GM12878 (cell line): ENCODE results near the gene SRSF1. TPM values are rescaled to one million over a fixed set of nuclear protein-coding genes. Genes with fewer than 3 reads are reported as not detected.

Source experiments
- ATAC-seq: fragments of 200-7000 bp; cut with Tn5 transposase; 3 replicates; pipeline ENCODE4 v1.9.1; 2020; ENCODE audit warnings: mild to moderate bottlenecking, moderate library complexity
- BruUV-seq: library from RNA; stranded (reverse); fragments of 400-500 nt; replicated peaks from 2 replicates; lab custom pipeline; 2021; lab: Mats Ljungman, UMichigan
- CTCF ChIA-PET: fragments of 300-600 bp; sonication (Branson Sonifier 250); formaldehyde crosslinking; extraction: SDS; loops from one replicate; lab custom pipeline; 2021; ENCODE audit warnings: inconsistent platforms; lab: Yijun Ruan, JAX
- POLR2A ChIA-PET: fragments of 350-600 bp; formaldehyde crosslinking; extraction: SDS; loops from one replicate; lab custom pipeline; 2021; ENCODE audit warnings: inconsistent platforms; lab: Charles Lee
- RAD21 ChIA-PET: fragments of 300-600 bp; sonication (Branson Sonifier 250); formaldehyde crosslinking; loops from one replicate; lab custom pipeline; 2023; ENCODE audit warnings: antibody characterized with exemption; ENCODE audit not compliant: unreplicated experiment; lab: Charles Lee
- SMC1A ChIA-PET: fragments of 300-600 bp; sonication (Branson Sonifier 250); formaldehyde crosslinking; loops from one replicate; lab custom pipeline; 2023; ENCODE audit not compliant: unreplicated experiment, uncharacterized antibody; lab: Charles Lee
- DNase-seq: peaks from one replicate; pipeline ENCODE4 v3.0.0-alpha.2; 2011; ENCODE audit warnings: low read depth, low spot score
- FAIRE-seq: peaks from 3 replicates; lab custom pipeline; 2011; peaks lifted over from hg19 to GRCh38; lab: Jason Lieb, UNC
- H2AFZ ChIP-seq: 2 replicates; pipeline ENCODE4 v1.6.0; 2011; ENCODE audit warnings: low read depth, low read length, control low read depth; ENCODE audit not compliant: control insufficient read depth
- H3K27ac ChIP-seq: 2 replicates; pipeline ENCODE4 v1.5.1; 2011; ENCODE audit warnings: control low read depth; ENCODE audit not compliant: control insufficient read depth, insufficient read depth
- H3K27me3 ChIP-seq, 2 experiments: replicated peaks in 1 of 2; 2 replicates each; pipeline versions ENCODE4 v1.6.0 to v1.6.1; 2011; ENCODE audit warnings: low read length in 1 of 2; ENCODE audit not compliant: control insufficient read depth in 2 of 2, insufficient read depth in 2 of 2
- H3K36me3 ChIP-seq, 2 experiments: 2 replicates each; pipeline ENCODE4 v1.5.1; 2011; ENCODE audit warnings: low read length in 1 of 2; ENCODE audit not compliant: control insufficient read depth in 2 of 2, insufficient read depth in 2 of 2
- H3K4me1 ChIP-seq: 2 replicates; pipeline ENCODE4 v1.6.1; 2011; ENCODE audit warnings: mild to moderate bottlenecking, low read length, moderate library complexity, mixed read lengths; ENCODE audit not compliant: control insufficient read depth, insufficient read depth
- H3K4me2 ChIP-seq: 2 replicates; pipeline ENCODE4 v1.6.0; 2011; ENCODE audit warnings: control low read depth; ENCODE audit not compliant: control insufficient read depth, insufficient read depth
- H3K4me3 ChIP-seq: fragments of 200-600 bp; sonication (generic); 2 replicates; pipeline ENCODE4 v1.5.1; 2016
- H3K79me2 ChIP-seq: 2 replicates; pipeline ENCODE4 v1.6.0; 2011; ENCODE audit warnings: low read length; ENCODE audit not compliant: control insufficient read depth, insufficient read depth
- H3K9ac ChIP-seq: 2 replicates; pipeline ENCODE4 v1.8.0; 2011; ENCODE audit warnings: low read length, control low read depth, mixed read lengths; ENCODE audit not compliant: control insufficient read depth, insufficient read depth
- H3K9me3 ChIP-seq: replicated peaks from 3 replicates; pipeline ENCODE4 v1.5.1; 2011; ENCODE audit warnings: mild to moderate bottlenecking, low read length; ENCODE audit not compliant: control insufficient read depth, insufficient read depth
- H4K20me1 ChIP-seq: 2 replicates; pipeline ENCODE4 v1.6.0; 2011; ENCODE audit not compliant: control insufficient read depth, insufficient read depth
- BMI1 ChIP-seq: fragments of 450-650 bp; IDR thresholded peaks from 2 replicates; pipeline ENCODE4 v1.6.1; 2016; ENCODE audit warnings: mild to moderate bottlenecking, moderate library complexity, borderline replicate concordance
- EGR1 ChIP-seq, 2 experiments: IDR thresholded peaks; 1 replicate in 1 of 2; 2 replicates in 1 of 2; pipeline ENCODE4 v1.6.1; 2011 to 2012; ENCODE audit warnings: low read depth in 2 of 2, low read length in 2 of 2, borderline replicate concordance in 1 of 2, mild to moderate bottlenecking in 1 of 2, moderate library complexity in 1 of 2
- EZH2 ChIP-seq: IDR thresholded peaks from 2 replicates; pipeline ENCODE4 v1.6.1; 2012; ENCODE audit warnings: low read depth, mild to moderate bottlenecking, control low read depth, inconsistent platforms, low read length, borderline replicate concordance; ENCODE audit not compliant: control insufficient read depth
- GATAD2B ChIP-seq: fragments of 450-650 bp; conservative IDR thresholded peaks from 2 replicates; pipeline ENCODE4 v1.6.1; 2017; ENCODE audit warnings: low read depth, mild to moderate bottlenecking, moderate library complexity
- IKZF2 ChIP-seq, 2 experiments: fragments of 450-650 bp; IDR thresholded peaks; 2 replicates each; pipeline ENCODE4 v1.6.1; 2017; ENCODE audit warnings: mild to moderate bottlenecking in 2 of 2, moderate library complexity in 2 of 2
- JUND ChIP-seq: IDR thresholded peaks from 2 replicates; pipeline ENCODE4 v1.6.1; 2012; ENCODE audit warnings: low read depth, mild to moderate bottlenecking, low read length, improper control_type of control experiment, moderate library complexity
- MTA2 ChIP-seq: fragments of 450-650 bp; IDR thresholded peaks from 2 replicates; pipeline ENCODE4 v1.6.1; 2016; ENCODE audit warnings: low read depth, mild to moderate bottlenecking, moderate library complexity
- MXI1 ChIP-seq: fragments of 150-350 bp; IDR thresholded peaks from 2 replicates; pipeline ENCODE4 v1.6.1; 2011; ENCODE audit warnings: low read depth, mild to moderate bottlenecking, inconsistent platforms, low read length, improper control_type of control experiment
- NFYB ChIP-seq: IDR thresholded peaks from 2 replicates; pipeline ENCODE4 v1.6.1; 2011; ENCODE audit warnings: low read depth, mild to moderate bottlenecking, low read length, improper control_type of control experiment, moderate library complexity; ENCODE audit not compliant: insufficient read depth
- NRF1 ChIP-seq: conservative IDR thresholded peaks from 2 replicates; pipeline ENCODE4 v1.6.1; 2011; ENCODE audit warnings: mild to moderate bottlenecking, low read depth, low read length, improper control_type of control experiment
- PML ChIP-seq: IDR thresholded peaks from 2 replicates; pipeline ENCODE4 v1.6.1; 2012; ENCODE audit warnings: low read length, inconsistent platforms
- RELA ChIP-seq: fragments of 450-650 bp; IDR thresholded peaks from 2 replicates; pipeline ENCODE4 v1.8.0; 2014; ENCODE audit warnings: borderline replicate concordance; ENCODE audit not compliant: partially characterized antibody
- RFX5 ChIP-seq: IDR thresholded peaks from 2 replicates; pipeline ENCODE4 v1.6.1; 2011; ENCODE audit warnings: low read depth, low read length, improper control_type of control experiment
- SP1 ChIP-seq: IDR thresholded peaks from one replicate; pipeline ENCODE4 v1.6.1; 2011; ENCODE audit warnings: low read depth, low read length
- STAT3 ChIP-seq: IDR thresholded peaks from 2 replicates; pipeline ENCODE4 v1.6.1; 2011; ENCODE audit warnings: low read depth, low read length, improper control_type of control experiment
- ZSCAN29 ChIP-seq: fragments of 450-650 bp; IDR thresholded peaks from 2 replicates; pipeline ENCODE4 v1.6.1; 2017; ENCODE audit warnings: mild to moderate bottlenecking, moderate library complexity
- WGBS: methylation state at CpG from one replicate; pipeline ENCODE4 v1.1.6; 2016; ENCODE audit warnings: low lambda C conversion rate; ENCODE audit not compliant: insufficient replicate concordance, insufficient coverage; ENCODE audit errors: missing lambda C conversion rate; 5-methylcytosine and 5-hydroxymethylcytosine counted together
- in situ Hi-C: fragments of 300-500 bp; cut with MboI; formaldehyde crosslinking; loops from 9 replicates; pipeline ENCODE4 v1.14.3; 2018; ENCODE audit warnings: mixed read lengths
- intact Hi-C: fragments of 100-400 bp; cut with micrococcal nuclease; formaldehyde crosslinking; loops from one replicate; pipeline ENCODE4 v1.14.2; 2022; ENCODE audit not compliant: unreplicated experiment
- polyA plus RNA-seq, 11 experiments: library from polyadenylated mRNA; depleted of rRNA in 4 of 11; unstranded in 6 of 11; stranded (reverse) in 5 of 11; fragments of >200 nt; fragmentation: Nextera tagmentation in 4 of 11; fragmentation: Illumina TruSeq in 1 of 11; extraction: Ambion mirVana in 4 of 11; extraction: Trizol in 1 of 11; gene quantifications; 1 replicate in 1 of 11; 2 replicates in 10 of 11; pipeline versions ENCODE4 v1.2.1 to v1.2.3, GENCODE V29; 2011 to 2016; ENCODE audit warnings: inconsistent platforms in 2 of 11, missing spikeins in 2 of 11, low read depth in 1 of 11
- total RNA-seq, 4 experiments: library from RNA; depleted of rRNA in 3 of 4; stranded (reverse); fragments of >200 nt in 3 of 4; fragmentation: Illumina TruSeq in 1 of 4; extraction: Trizol in 1 of 4; gene quantifications; 2 replicates each; pipeline versions ENCODE4 v1.2.1 to v1.2.3, GENCODE V29; 2013 to 2021
- TF ChIP-seq, protein P1 (sequence below): IDR thresholded peaks from 2 replicates; pipeline ENCODE4 v1.6.1; 2012; ENCODE audit warnings: low read length, inconsistent platforms
- TF ChIP-seq, protein P2 (sequence below), 3 experiments: IDR thresholded peaks in 2 of 3; conservative IDR thresholded peaks in 1 of 3; 2 replicates each; pipeline ENCODE4 v1.5.1; 2011; ENCODE audit warnings: low read depth in 3 of 3, low read length in 3 of 3, mild to moderate bottlenecking in 3 of 3, control low read depth in 2 of 3, moderate library complexity in 2 of 3, inconsistent platforms in 1 of 3, mixed read lengths in 1 of 3; ENCODE audit not compliant: control insufficient read depth in 2 of 3, insufficient read depth in 1 of 3; ENCODE audit errors: extremely low read depth in 1 of 3
- TF ChIP-seq, protein P3 (sequence below): IDR thresholded peaks from 2 replicates; pipeline ENCODE4 v1.6.1; 2011; ENCODE audit warnings: low read depth, low read length, improper control_type of control experiment, borderline replicate concordance

The SRSF1 gene
- total and polyA plus RNA-seq, 10 of the 15 experiments (the other 5 are each of a cell fraction or from before 2014, with no cell fraction given) = 101 to 474 (median 404) TPM

DNA sequence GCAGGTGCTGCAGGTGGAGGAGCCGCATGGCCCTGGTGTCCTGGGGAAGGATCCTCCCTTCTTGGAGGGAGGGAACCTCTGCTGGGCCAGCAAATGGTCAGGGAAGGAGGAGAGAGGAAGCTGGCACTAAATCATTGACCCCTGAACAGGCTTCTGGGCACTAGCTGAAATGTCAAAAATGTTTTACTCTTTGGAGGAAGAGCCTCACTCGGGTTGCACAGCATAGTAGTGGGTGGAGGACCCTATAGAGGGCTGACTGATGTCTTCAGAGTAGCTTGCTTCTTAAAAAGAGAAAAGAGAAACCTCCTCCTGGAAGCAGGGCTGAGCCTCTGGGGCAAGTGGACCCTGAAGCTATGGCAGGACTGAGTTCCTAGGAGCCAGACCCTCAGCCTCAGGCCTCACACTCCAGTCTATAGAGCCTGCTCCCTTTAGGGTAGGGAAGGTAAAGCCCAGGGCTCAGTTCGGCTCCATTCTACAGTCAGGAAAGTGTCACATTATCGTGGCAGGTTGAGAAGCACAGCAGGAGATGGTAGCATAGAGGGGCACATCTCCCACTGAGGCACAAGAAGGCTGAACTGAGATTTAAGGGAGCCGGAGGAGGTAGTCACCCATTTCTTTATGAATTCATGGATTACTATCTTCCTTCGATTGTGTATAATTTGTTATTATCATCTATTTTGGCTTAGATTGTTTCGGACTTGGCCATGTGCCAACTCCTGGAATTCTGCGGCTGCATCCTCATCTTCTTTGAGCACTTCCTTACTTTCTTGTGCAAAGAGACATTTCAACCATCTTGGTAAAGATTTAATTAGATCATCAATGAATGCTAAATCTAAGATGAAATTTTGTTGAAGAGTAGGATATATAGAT, 44.5 kb downstream of the SRSF1 start (continued):
- TF ChIP-seq IKZF2 (IDR thresholded peaks at IDR 0.05) = no peak
- no peak for TF ChIP-seq NRF1
- TF ChIP-seq PML = no peak
- no peak for TF ChIP-seq JUND
- TF ChIP-seq, protein P1, sequence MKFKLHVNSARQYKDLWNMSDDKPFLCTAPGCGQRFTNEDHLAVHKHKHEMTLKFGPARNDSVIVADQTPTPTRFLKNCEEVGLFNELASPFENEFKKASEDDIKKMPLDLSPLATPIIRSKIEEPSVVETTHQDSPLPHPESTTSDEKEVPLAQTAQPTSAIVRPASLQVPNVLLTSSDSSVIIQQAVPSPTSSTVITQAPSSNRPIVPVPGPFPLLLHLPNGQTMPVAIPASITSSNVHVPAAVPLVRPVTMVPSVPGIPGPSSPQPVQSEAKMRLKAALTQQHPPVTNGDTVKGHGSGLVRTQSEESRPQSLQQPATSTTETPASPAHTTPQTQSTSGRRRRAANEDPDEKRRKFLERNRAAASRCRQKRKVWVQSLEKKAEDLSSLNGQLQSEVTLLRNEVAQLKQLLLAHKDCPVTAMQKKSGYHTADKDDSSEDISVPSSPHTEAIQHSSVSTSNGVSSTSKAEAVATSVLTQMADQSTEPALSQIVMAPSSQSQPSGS = no peak
- no peak for TF ChIP-seq EZH2
- no peak for TF ChIP-seq ZSCAN29
- no peak for TF ChIP-seq MXI1
- no peak for TF ChIP-seq MTA2

GRCh38 chr17:57959929-57960328, 47.1 kb downstream of the SRSF1 start:
- no TSS peak for BruUV-seq
- Histone ChIP-seq H3K4me3 (no peak overlapping the region), H3K27ac (no peak overlapping the region), H2AFZ (no peak overlapping the region), H3K79me2 (no peaks in the 10 kb centered on the region), H3K4me1 (peaks cover 15% of the 10 kb centered on the region), H4K20me1 (peaks cover 7% of the 10 kb centered on the region; the same call in 1 of the 2 replicates), H3K9ac (no peak overlapping the region), H3K9me3 (no peaks in the 10 kb centered on the region), H3K27me3 (no peaks in the 10 kb centered on the region; a peak in 2 of 4 replicates), H3K4me2 (no peak overlapping the region), H3K36me3 (no peaks in the 10 kb centered on the region)
- ChIA-PET SMC1A (interaction anchor here (1.1 to 1.5 kb wide), 6 partner anchors 13 to 100 kb away, joined by 3 to 9 read pairs (median 4); no protein-coding TSS in a partner anchor), RAD21 (interaction anchor here (0.5 to 1.1 kb wide), 2 partner anchors 52 to 67 kb away, joined by 3 read pairs; no protein-coding TSS in a partner anchor), POLR2A (no interaction called here), CTCF (interaction anchor here (1.0 to 1.4 kb wide), 3 partner anchors 22 to 102 kb away, joined by 3 to 4 read pairs (median 3); no protein-coding TSS in a partner anchor)
- WGBS = 90% methylated on average over 6 of the region's 6 CpGs
- intact Hi-C loops (no loop called here), in situ Hi-C loops (no loop called here)
- ATAC-seq (no peak), FAIRE-seq (no peak), DNase-seq (no peak)
- TF ChIP-seq, protein P2, sequence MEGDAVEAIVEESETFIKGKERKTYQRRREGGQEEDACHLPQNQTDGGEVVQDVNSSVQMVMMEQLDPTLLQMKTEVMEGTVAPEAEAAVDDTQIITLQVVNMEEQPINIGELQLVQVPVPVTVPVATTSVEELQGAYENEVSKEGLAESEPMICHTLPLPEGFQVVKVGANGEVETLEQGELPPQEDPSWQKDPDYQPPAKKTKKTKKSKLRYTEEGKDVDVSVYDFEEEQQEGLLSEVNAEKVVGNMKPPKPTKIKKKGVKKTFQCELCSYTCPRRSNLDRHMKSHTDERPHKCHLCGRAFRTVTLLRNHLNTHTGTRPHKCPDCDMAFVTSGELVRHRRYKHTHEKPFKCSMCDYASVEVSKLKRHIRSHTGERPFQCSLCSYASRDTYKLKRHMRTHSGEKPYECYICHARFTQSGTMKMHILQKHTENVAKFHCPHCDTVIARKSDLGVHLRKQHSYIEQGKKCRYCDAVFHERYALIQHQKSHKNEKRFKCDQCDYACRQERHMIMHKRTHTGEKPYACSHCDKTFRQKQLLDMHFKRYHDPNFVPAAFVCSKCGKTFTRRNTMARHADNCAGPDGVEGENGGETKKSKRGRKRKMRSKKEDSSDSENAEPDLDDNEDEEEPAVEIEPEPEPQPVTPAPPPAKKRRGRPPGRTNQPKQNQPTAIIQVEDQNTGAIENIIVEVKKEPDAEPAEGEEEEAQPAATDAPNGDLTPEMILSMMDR (IDR thresholded peaks at IDR 0.05 in 2 of 3, conservative IDR thresholded peaks at IDR 0.05 in 1 of 3; ENCODE audit: control insufficient read depth in 2 of 3, extremely low read depth in 1 of 3, insufficient read depth in 1 of 3, low read depth in 3 of 3, low read length in 3 of 3) = no peak
- TF ChIP-seq BMI1 (no peak), RFX5 (no peak), SP1 (no peak), STAT3 (no peak), NFYB (no peak), EGR1 (IDR thresholded peaks at IDR 0.05; ENCODE audit: borderline replicate concordance in 1 of 2, low read depth in 2 of 2, low read length in 2 of 2) (no peak), RELA (no peak), GATAD2B (no peak)
- TF ChIP-seq, protein P3, sequence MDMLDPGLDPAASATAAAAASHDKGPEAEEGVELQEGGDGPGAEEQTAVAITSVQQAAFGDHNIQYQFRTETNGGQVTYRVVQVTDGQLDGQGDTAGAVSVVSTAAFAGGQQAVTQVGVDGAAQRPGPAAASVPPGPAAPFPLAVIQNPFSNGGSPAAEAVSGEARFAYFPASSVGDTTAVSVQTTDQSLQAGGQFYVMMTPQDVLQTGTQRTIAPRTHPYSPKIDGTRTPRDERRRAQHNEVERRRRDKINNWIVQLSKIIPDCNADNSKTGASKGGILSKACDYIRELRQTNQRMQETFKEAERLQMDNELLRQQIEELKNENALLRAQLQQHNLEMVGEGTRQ = no peak
